AG04450 (cell line): ENCODE results near the gene CDK12. TPM values are rescaled to one million over a fixed set of nuclear protein-coding genes. Genes with fewer than 3 reads are reported as not detected.
"Not testable (repeated sequence)": the region's sequence is repeated elsewhere in the genome, so short reads cannot be mapped to it uniquely, and the experiment has no call there.

Experiments used
- CTCF ChIA-PET: fragments of 300-600, 350-600 bp; formaldehyde crosslinking; extraction: SDS; loops from one replicate; lab custom pipeline; 2022; ENCODE audit warnings: antibody characterized with exemption, inconsistent platforms; lab: Charles Lee
- POLR2A ChIA-PET: fragments of 350-600 bp; formaldehyde crosslinking; extraction: SDS; loops from one replicate; lab custom pipeline; 2021; ENCODE audit warnings: antibody characterized with exemption, inconsistent platforms; lab: Yijun Ruan, JAX
- DNase-seq: peaks from one replicate; pipeline ENCODE4 v3.0.0-alpha.2; 2011; ENCODE audit warnings: low read depth, low spot score
- H3K27ac ChIP-seq: one replicate; pipeline ENCODE4 v1.5.1; 2012; ENCODE audit warnings: low read depth, low read length, control low read depth
- H3K27me3 ChIP-seq: one replicate; pipeline ENCODE4 v1.6.0; 2012; ENCODE audit warnings: low read length; ENCODE audit not compliant: control insufficient read depth, insufficient read depth
- H3K4me3 ChIP-seq: 2 replicates; pipeline ENCODE4 v1.5.1; 2011; ENCODE audit warnings: mild to moderate bottlenecking, low read depth, low read length, control low read depth
- H3K9me3 ChIP-seq: 2 replicates; pipeline ENCODE4 v1.5.1; 2012; ENCODE audit warnings: low read length; ENCODE audit not compliant: control insufficient read depth, insufficient read depth
- polyA minus RNA-seq: library from RNA; depleted of rRNA, polyadenylated mRNA; stranded (reverse); fragments of >200 nt; gene quantifications from 2 replicates; pipeline ENCODE4 v1.2.3, GENCODE V29; 2011; rRNA and poly(A)+ RNA removed
- polyA plus RNA-seq: library from polyadenylated mRNA; depleted of rRNA; stranded (reverse); fragments of >200 nt; gene quantifications from 2 replicates; pipeline ENCODE4 v1.2.3, GENCODE V29; 2011; rRNA removed
- TF ChIP-seq, protein P1 (sequence below): IDR thresholded peaks from 2 replicates; pipeline ENCODE4 v1.5.1; 2011; ENCODE audit warnings: low read depth, low read length, control low read depth, inconsistent platforms

CDK12 gene
- 21.7 and 24.3 TPM in 2 replicates for polyA plus RNA-seq
- polyA minus RNA-seq, result 48.2 and 57.2 TPM in 2 replicates

DNA sequence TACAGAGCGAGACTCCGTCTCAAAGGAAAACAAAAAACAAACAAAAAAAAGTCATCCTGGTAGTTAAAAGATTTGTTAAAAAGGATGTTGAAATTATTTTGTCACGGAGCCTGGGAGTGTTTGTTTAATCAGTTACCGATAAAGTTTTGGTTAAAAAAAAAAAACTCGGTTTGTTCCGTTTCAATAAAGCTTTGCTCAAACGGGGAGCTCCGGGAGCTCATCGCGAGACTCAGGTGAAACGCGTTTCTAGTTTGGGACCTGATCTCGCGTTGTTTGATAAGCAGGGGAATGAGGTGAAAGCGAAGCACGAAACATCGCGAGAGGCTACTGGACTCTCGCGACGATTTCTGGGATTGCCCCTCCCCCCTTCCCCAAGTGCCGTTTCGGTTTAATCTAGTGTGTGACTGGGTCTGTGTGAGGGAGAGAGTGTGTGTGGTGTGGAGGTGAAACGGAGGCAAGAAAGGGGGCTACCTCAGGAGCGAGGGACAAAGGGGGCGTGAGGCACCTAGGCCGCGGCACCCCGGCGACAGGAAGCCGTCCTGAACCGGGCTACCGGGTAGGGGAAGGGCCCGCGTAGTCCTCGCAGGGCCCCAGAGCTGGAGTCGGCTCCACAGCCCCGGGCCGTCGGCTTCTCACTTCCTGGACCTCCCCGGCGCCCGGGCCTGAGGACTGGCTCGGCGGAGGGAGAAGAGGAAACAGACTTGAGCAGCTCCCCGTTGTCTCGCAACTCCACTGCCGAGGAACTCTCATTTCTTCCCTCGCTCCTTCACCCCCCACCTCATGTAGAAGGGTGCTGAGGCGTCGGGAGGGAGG lies at the start of gene CDK12:
Gene CDK12 (plus strand): TSS at position 374 of the 813 bp plus-strand sequence. CDS start 586 bp downstream, outside the sequence.
- Histone ChIP-seq H3K4me3 (peak within 1 kb of the TSS; percentile 98), H3K9me3 (peaks cover 10% of the 10 kb centered on the region; the same call in 1 of the 2 replicates), H3K27ac (peak within 1 kb of the TSS; percentile 99), H3K27me3 (no peaks in the 10 kb centered on the region)
- DNase-seq, result peak; percentile 98
- ChIA-PET POLR2A (interaction anchor here (0.6 to 2.3 kb wide), 8 partner anchors 10 to 42 kb away, joined by 3 to 45 read pairs (median 4); partner anchors contain the start of gene MED1), CTCF (interaction anchor here (0.7 to 1.7 kb wide), 2 partner anchors 9 to 191 kb away, joined by 3 to 6 read pairs; no protein-coding TSS in a partner anchor)
- TF ChIP-seq, protein P1, sequence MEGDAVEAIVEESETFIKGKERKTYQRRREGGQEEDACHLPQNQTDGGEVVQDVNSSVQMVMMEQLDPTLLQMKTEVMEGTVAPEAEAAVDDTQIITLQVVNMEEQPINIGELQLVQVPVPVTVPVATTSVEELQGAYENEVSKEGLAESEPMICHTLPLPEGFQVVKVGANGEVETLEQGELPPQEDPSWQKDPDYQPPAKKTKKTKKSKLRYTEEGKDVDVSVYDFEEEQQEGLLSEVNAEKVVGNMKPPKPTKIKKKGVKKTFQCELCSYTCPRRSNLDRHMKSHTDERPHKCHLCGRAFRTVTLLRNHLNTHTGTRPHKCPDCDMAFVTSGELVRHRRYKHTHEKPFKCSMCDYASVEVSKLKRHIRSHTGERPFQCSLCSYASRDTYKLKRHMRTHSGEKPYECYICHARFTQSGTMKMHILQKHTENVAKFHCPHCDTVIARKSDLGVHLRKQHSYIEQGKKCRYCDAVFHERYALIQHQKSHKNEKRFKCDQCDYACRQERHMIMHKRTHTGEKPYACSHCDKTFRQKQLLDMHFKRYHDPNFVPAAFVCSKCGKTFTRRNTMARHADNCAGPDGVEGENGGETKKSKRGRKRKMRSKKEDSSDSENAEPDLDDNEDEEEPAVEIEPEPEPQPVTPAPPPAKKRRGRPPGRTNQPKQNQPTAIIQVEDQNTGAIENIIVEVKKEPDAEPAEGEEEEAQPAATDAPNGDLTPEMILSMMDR, result no peak

DNA sequence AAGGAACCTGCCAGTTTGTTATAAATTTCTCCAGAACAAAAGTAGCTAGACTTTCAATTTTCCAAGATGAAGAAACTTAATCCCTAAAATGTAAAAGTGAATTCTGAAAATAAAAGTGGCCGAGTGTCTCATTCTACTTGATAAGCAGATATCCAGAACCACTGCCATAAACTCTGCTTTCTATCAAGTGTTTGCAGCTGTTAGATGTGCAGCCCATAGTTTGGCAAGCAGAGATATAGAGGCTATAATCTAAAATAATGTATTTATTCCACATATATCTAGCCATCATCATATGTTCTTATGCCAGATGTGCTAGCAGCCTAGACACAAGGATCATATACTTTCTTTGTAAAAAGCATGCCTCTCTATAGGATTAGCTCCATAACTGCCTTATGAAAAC lies 45.1 kb upstream of the CDK12 start:
- DNase-seq, result no peak
- no peaks in the 10 kb centered on the region for H3K9me3 ChIP-seq
- CTCF ChIA-PET, result interaction anchor here (1.4 kb wide), 1 partner anchor 145 kb away, joined by 3 read pairs; no protein-coding TSS in a partner anchor
- H3K27me3 ChIP-seq, result no peaks in the 10 kb centered on the region
- H3K27ac ChIP-seq, result no peak overlapping the region
- TF ChIP-seq, protein P1, result no peak
- POLR2A ChIA-PET, result no interaction called here
- no peak overlapping the region for H3K4me3 ChIP-seq

DNA sequence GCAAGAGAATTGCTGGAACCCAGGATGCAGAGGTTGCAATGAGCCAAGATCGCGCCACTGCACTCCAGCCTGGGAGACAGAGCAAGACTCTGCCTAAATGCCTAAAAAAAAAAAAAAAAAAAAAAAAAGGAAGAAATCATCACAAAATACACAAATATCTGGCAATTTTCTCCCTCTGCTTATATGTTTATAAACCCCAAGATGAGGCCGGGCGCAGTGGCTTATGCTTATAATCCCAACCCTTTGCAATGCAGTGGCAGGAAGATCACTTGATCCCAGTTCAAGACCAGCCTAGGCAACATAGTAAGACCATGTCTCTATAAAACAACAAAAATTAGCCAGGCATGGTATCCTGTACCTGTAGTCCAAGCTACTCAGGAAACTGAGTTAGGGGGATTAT lies 31.7 kb upstream of the CDK12 start:
- DNase-seq, result no peak
- CTCF ChIA-PET, result no interaction called here
- H3K27ac ChIP-seq, result no peak overlapping the region
- H3K9me3 ChIP-seq, result no peaks in the 10 kb centered on the region
- no peaks in the 10 kb centered on the region for H3K27me3 ChIP-seq
- POLR2A ChIA-PET, result no interaction called here
- H3K4me3 ChIP-seq, result no peak overlapping the region
- TF ChIP-seq, protein P1, result no peak

DNA sequence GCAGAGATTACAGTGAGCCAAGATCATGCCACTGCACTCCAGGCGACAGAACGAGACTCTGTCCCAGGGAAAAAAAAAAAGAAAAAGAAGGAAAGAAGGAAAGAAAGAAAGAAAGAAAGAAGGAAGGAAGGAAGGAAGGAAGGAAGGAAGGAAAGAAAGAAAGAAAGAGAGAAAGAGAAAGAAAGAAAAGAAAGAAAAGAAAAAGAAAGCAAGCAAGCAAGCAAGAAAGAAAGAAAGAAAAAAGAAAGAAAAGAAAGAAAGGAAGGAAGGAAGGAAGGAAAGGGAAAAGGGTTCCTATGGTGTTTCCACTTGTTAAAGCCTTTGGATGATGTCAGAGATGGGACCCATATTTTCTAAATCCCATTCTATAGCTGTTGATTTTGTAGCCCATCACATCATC lies 21.4 kb upstream of the CDK12 start:
- DNase-seq, result not testable (repeated sequence)
- CTCF ChIA-PET, result interaction anchor here (1.6 kb wide), 1 partner anchor 169 kb away, joined by 4 read pairs; no protein-coding TSS in a partner anchor

DNA sequence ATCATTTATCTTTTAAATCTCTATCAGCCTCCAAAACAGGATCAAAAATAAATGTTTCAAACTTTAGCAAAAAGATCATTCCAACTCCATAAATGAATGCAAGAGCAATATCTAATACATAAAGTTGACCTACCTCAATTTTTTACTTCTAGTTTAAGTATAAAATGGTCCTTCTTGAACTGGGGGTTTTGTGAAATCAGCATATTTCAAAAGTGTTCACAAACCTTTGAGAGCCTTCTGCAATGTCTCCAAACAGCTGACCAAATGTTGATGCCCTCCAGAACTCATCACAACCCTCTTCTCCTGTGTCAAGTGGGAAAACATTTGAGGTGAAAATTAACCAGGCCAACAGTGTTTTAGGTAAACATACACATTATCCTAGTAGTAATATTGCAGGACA lies 18.0 kb upstream of the CDK12 start:
- H3K27ac ChIP-seq, result no peak overlapping the region
- H3K4me3 ChIP-seq, result no peak overlapping the region
- DNase-seq, result no peak
- no peaks in the 10 kb centered on the region for H3K27me3 ChIP-seq
- ChIA-PET POLR2A (no interaction called here), CTCF (no interaction called here)
- H3K9me3 ChIP-seq, result no peaks in the 10 kb centered on the region
- TF ChIP-seq, protein P1, result no peak

More for the DNA sequence above, 21.4 kb upstream of the CDK12 start:
- H3K27me3 ChIP-seq, H3K9me3 ChIP-seq, H3K4me3 ChIP-seq, H3K27ac ChIP-seq: not testable (repeated sequence)
- POLR2A ChIA-PET, result interaction anchor here (0.7 kb wide), 1 partner anchor 20 kb away, joined by 13 read pairs; no protein-coding TSS in a partner anchor
